A549 (cell line): ENCODE measurements around the gene HRH3. TPM values are rescaled to one million over a fixed set of nuclear protein-coding genes. Genes with fewer than 3 reads are reported as not detected.
A peak's percentile ranks its signal among the peaks of the same experiment; 100 is the strongest.

ENCODE experiments used
- ATAC-seq, 2 experiments: fragments of 200-7000 bp in 1 of 2; fragments of >200 bp in 1 of 2; cut with Nextera tagmentation in 1 of 2; cut with Tn5 transposase in 1 of 2; 3 replicates each; pipeline versions ENCODE4 v1.8.0 to v1.9.1; 2018 to 2020; ENCODE audit warnings: mild to moderate bottlenecking in 1 of 2, moderate library complexity in 1 of 2
- CTCF ChIA-PET: fragments of 300-600 bp; sonication (Branson Sonifier 250); formaldehyde crosslinking; extraction: SDS; loops from one replicate; lab custom pipeline; 2021; ENCODE audit warnings: antibody characterized with exemption, inconsistent platforms; lab: Yijun Ruan, JAX
- POLR2A ChIA-PET: fragments of 350-600 bp; formaldehyde crosslinking; extraction: SDS; loops from one replicate; lab custom pipeline; 2021; ENCODE audit warnings: antibody characterized with exemption, inconsistent platforms; lab: Yijun Ruan, JAX
- DNase-seq, 2 experiments: peaks; one replicate each; pipeline versions ENCODE4 v3.0.0 to v3.0.0-alpha.2; 2011 to 2016; ENCODE audit warnings: low read depth in 1 of 2, low spot score in 1 of 2
- FAIRE-seq: peaks from 2 replicates; lab custom pipeline; 2011; peaks lifted over from hg19 to GRCh38; lab: Jason Lieb, UNC
- H3K27ac ChIP-seq, 2 experiments: fragments of >200 bp; sonication (Bioruptor Twin); formaldehyde crosslinking; 3 replicates each; pipeline ENCODE4 v1.5.1; 2016 to 2017
- H3K4me1 ChIP-seq: fragments of >200 bp; sonication (Bioruptor Twin); formaldehyde crosslinking; 3 replicates; pipeline ENCODE4 v1.6.1; 2016
- H3K4me2 ChIP-seq: fragments of >200 bp; sonication (Bioruptor Twin); formaldehyde crosslinking; 3 replicates; pipeline ENCODE4 v1.6.1; 2016
- H3K4me3 ChIP-seq: fragments of >200 bp; sonication (Bioruptor Twin); formaldehyde crosslinking; 3 replicates; pipeline ENCODE4 v1.5.1; 2016
- H3K9me3 ChIP-seq: fragments of >200 bp; sonication (Bioruptor Twin); formaldehyde crosslinking; 3 replicates; pipeline ENCODE4 v1.6.1; 2016
- ATOH8 ChIP-seq: fragments of 250-450 bp; sonication (Bioruptor Pico); IDR thresholded peaks from 2 replicates; pipeline ENCODE4 v1.5.0; 2020; ENCODE audit warnings: low read depth, mild to moderate bottlenecking, moderate library complexity
- CBX8 ChIP-seq: fragments of 200-600 bp; sonication (generic); IDR thresholded peaks from 2 replicates; pipeline ENCODE4 v1.6.1; 2016
- CEBPB ChIP-seq, 2 experiments: fragments of >200 bp in 1 of 2; sonication (Bioruptor Twin) in 1 of 2; formaldehyde crosslinking in 1 of 2; IDR thresholded peaks; 2 replicates each; pipeline ENCODE4 v1.6.1; 2012 to 2016
- CTCF ChIP-seq: fragments of >200 bp; sonication (Bioruptor Twin); formaldehyde crosslinking; IDR thresholded peaks from 3 replicates; pipeline ENCODE4 v1.5.1; 2016
- E2F6 ChIP-seq: IDR thresholded peaks from 2 replicates; pipeline ENCODE4 v1.6.1; 2012; ENCODE audit warnings: low read depth, borderline replicate concordance
- EHMT2 ChIP-seq: fragments of 200-600 bp; sonication (generic); IDR thresholded peaks from 2 replicates; pipeline ENCODE4 v1.6.1; 2016; ENCODE audit warnings: antibody characterized with exemption, low read depth, mild to moderate bottlenecking, moderate library complexity
- FOSB ChIP-seq: fragments of 250-450 bp; sonication (Bioruptor Pico); IDR thresholded peaks from 2 replicates; pipeline ENCODE4 v1.5.0; 2020; ENCODE audit warnings: mild to moderate bottlenecking, moderate library complexity
- GATA3 ChIP-seq: IDR thresholded peaks from 2 replicates; pipeline ENCODE4 v1.6.1; 2012; ENCODE audit warnings: borderline replicate concordance
- HEYL ChIP-seq: fragments of 250-450 bp; sonication (Bioruptor Pico); IDR thresholded peaks from 2 replicates; pipeline ENCODE4 v1.8.0; 2021; ENCODE audit warnings: mild to moderate bottlenecking, moderate library complexity
- JUN ChIP-seq, 2 experiments: fragments of >200 bp; sonication (Bioruptor Twin); formaldehyde crosslinking; IDR thresholded peaks; 2 replicates in 1 of 2; 3 replicates in 1 of 2; pipeline ENCODE4 v1.6.1; 2016 to 2017
- JUNB ChIP-seq: fragments of >200 bp; sonication (Bioruptor Twin); formaldehyde crosslinking; IDR thresholded peaks from 2 replicates; pipeline ENCODE4 v1.6.1; 2016
- MAFK ChIP-seq: fragments of 450-650 bp; IDR thresholded peaks from 2 replicates; pipeline ENCODE4 v1.6.1; 2014; ENCODE audit not compliant: partially characterized antibody
- MYC ChIP-seq: IDR thresholded peaks from 2 replicates; pipeline ENCODE4 v1.6.1; 2012; ENCODE audit warnings: mild to moderate bottlenecking, inconsistent platforms, low read length, improper control_type of control experiment, borderline replicate concordance
- NR3C1 ChIP-seq: fragments of >200 bp; sonication (Bioruptor Twin); formaldehyde crosslinking; IDR thresholded peaks from 3 replicates; pipeline ENCODE4 v1.6.1; 2017
- POLR2A ChIP-seq: IDR thresholded peaks from 2 replicates; pipeline ENCODE4 v1.6.1; 2012; ENCODE audit warnings: mild to moderate bottlenecking, low read length
- REST ChIP-seq: fragments of 200-600 bp; sonication (generic); IDR thresholded peaks from 2 replicates; pipeline ENCODE4 v1.6.1; 2016; ENCODE audit warnings: antibody characterized with exemption, mild to moderate bottlenecking, moderate library complexity
- TFCP2L1 ChIP-seq: fragments of 250-450 bp; sonication (Bioruptor Pico); IDR thresholded peaks from 2 replicates; pipeline ENCODE4 v1.5.0; 2021; ENCODE audit warnings: mild to moderate bottlenecking
- ZFP36 ChIP-seq: fragments of 450-650 bp; IDR thresholded peaks from 2 replicates; pipeline ENCODE4 v1.6.1; 2014; ENCODE audit warnings: borderline replicate concordance; ENCODE audit not compliant: partially characterized antibody
- WGBS: methylation state at CpG from one replicate; pipeline ENCODE4 v1.1.6; 2017; ENCODE audit errors: missing lambda C conversion rate; 5-methylcytosine and 5-hydroxymethylcytosine counted together
- polyA plus RNA-seq, 4 experiments: library from polyadenylated mRNA; depleted of rRNA in 3 of 4; stranded (reverse); fragments of >200 nt; fragmentation: RNase III in 1 of 4; extraction: RNeasy Plus Mini Kit Qiagen cat#74134 plus additional on column Dnase treatment in 1 of 4; gene quantifications; 2 replicates in 3 of 4; 3 replicates in 1 of 4; pipeline ENCODE4 v1.2.3, GENCODE V29; 2011 to 2017

The HRH3 gene
- polyA plus RNA-seq, 2 of the 4 experiments (the other 2 are of a cell fraction): not detected

GRCh38 chr20:62227591-62227976, 7.5 kb upstream of the HRH3 start (continued):
- TF ChIP-seq CTCF: no peak
- no peak for TF ChIP-seq ATOH8 (CRISPR knock-in tag)
- no peak for TF ChIP-seq NR3C1

GRCh38 chr20:62226707-62227590, 6.9 kb upstream of the HRH3 start:
- Histone ChIP-seq H3K4me3 (no peak overlapping the region), H3K4me1 (no peaks in the 10 kb centered on the region), H3K4me2 (no peak overlapping the region), H3K27ac (no peak overlapping the region), H3K9me3 (no peaks in the 10 kb centered on the region)
- FAIRE-seq: no peak
- ChIA-PET CTCF (interaction anchor here (0.7 to 2.1 kb wide), 3 partner anchors 9 to 33 kb away, joined by 3 to 6 read pairs (median 3); no protein-coding TSS in a partner anchor), POLR2A (no interaction called here)
- TF ChIP-seq REST: no peak
- peak; percentile 81 for TF ChIP-seq ZFP36
- no peak for TF ChIP-seq CBX8
- DNase-seq: no peak
- peak in 1 of 2 experiments; percentile 29; a peak in 2 of 6 replicates for ATAC-seq
- 37% methylated on average over 22 of the region's 24 CpGs for WGBS

- WGBS: 34% methylated on average over 16 of the region's 17 CpGs
- no peak for TF ChIP-seq TFCP2L1
- DNase-seq: no peak
- no peak for ATAC-seq
- ChIA-PET POLR2A (interaction anchor here (0.6 kb wide), 1 partner anchor 154 kb away, joined by 6 read pairs; no protein-coding TSS in a partner anchor), CTCF (interaction anchor here (0.6 to 2.1 kb wide), 6 partner anchors 8 to 215 kb away, joined by 3 to 6 read pairs (median 3); no protein-coding TSS in a partner anchor)
- Histone ChIP-seq H3K4me2 (no peak overlapping the region), H3K4me1 (no peaks in the 10 kb centered on the region), H3K27ac (no peak overlapping the region), H3K9me3 (no peaks in the 10 kb centered on the region), H3K4me3 (no peak overlapping the region)
- FAIRE-seq: no peak
Measured at GRCh38 chr20:62225820-62226635, 6.0 kb upstream of the HRH3 start.

- Histone ChIP-seq H3K4me3 (no peak overlapping the region), H3K4me2 (no peak overlapping the region), H3K4me1 (peaks cover 7% of the 10 kb centered on the region; the same call in 1 of the 3 replicates), H3K9me3 (no peaks in the 10 kb centered on the region), H3K27ac (no peak overlapping the region)
- no peak for ATAC-seq
- DNase-seq: no peak
- ChIA-PET POLR2A (interaction anchor here (0.6 kb wide), 1 partner anchor 155 kb away, joined by 6 read pairs; no protein-coding TSS in a partner anchor), CTCF (interaction anchor here (0.6 to 1.6 kb wide), 4 partner anchors 9 to 214 kb away, joined by 3 to 5 read pairs (median 3); no protein-coding TSS in a partner anchor)
- FAIRE-seq: no peak
- 41% methylated on average over 13 of the region's 13 CpGs for WGBS
- no peak for TF ChIP-seq HEYL (CRISPR knock-in tag)
- no peak for TF ChIP-seq POLR2A
- TF ChIP-seq GATA3: no peak
- TF ChIP-seq E2F6: no peak
- no peak for TF ChIP-seq EHMT2
- TF ChIP-seq MAFK: no peak
- TF ChIP-seq MYC: no peak
- TF ChIP-seq FOSB (CRISPR knock-in tag): no peak
- no peak for TF ChIP-seq CTCF
- no peak for TF ChIP-seq JUNB
- TF ChIP-seq JUN (IDR thresholded peaks at IDR 0.05): no peak
- TF ChIP-seq CEBPB (IDR thresholded peaks at IDR 0.05): no peak
Measured at GRCh38 chr20:62225026-62225425, 4.9 kb upstream of the HRH3 start.
